ENCODE data around the gene OTOA. TPM values are rescaled to one million over a fixed set of nuclear protein-coding genes. Genes with fewer than 3 reads are reported as not detected.
"Not testable (repeated sequence)": the region's sequence is repeated elsewhere in the genome, so short reads cannot be mapped to it uniquely, and the experiment has no call there.

The OTOA gene
- total RNA-seq, 4 donors from 2014 or later: 0.11 to 0.33 TPM; not detected in 2

- H3K4me3 ChIP-seq: no peak overlapping the region
- 96% methylated on average over 3 of the region's 5 CpGs for WGBS
- TF ChIP-seq POLR2AphosphoS5 (IDR thresholded peaks at IDR 0.05) (no peak), EP300 (IDR thresholded peaks at IDR 0.05) (no peak), POLR2A (IDR thresholded peaks at IDR 0.05; ENCODE audit: low read depth) (no peak), CTCF (IDR thresholded peaks at IDR 0.05) (no peak)
- H3K36me3 ChIP-seq: peaks cover 15 to 60% (median 29%) of the 10 kb centered on the region in 4 donors
- no peaks in the 10 kb centered on the region for H3K4me1 ChIP-seq
- H3K27me3 ChIP-seq: no peaks in the 10 kb centered on the region
- H3K27ac ChIP-seq (replicated peaks in 1 of 4): no peak overlapping the region
- no peaks in the 10 kb centered on the region for H3K9me3 ChIP-seq
- DNase-seq (ENCODE audit: extremely low spot score): no peak
- intact Hi-C loops (cut with DNase I): no loop called here
Measured at GRCh38 chr16:21634216-21634615, 29.6 kb upstream of the OTOA start.

GRCh38 chr16:21635694-21636093 is 28.1 kb upstream of the OTOA start:
- H3K9me3 ChIP-seq; H3K27ac ChIP-seq (replicated peaks in 1 of 4); DNase-seq (ENCODE audit: extremely low spot score); intact Hi-C loops (cut with DNase I); H3K27me3 ChIP-seq; H3K4me1 ChIP-seq; H3K4me3 ChIP-seq: not testable (repeated sequence)
- H3K36me3 ChIP-seq: peaks cover 5 to 45% (median 14%) of the 10 kb centered on the region in 4 donors
- WGBS: 96% methylated on average over 6 of the region's 9 CpGs

GRCh38 chr16:21637032-21637968 is 26.5 kb upstream of the OTOA start:
- intact Hi-C loops (cut with DNase I): no loop called here
- no peak overlapping the region for H3K27ac ChIP-seq (replicated peaks in 1 of 4)
- no peak for DNase-seq (ENCODE audit: extremely low spot score)
- WGBS: 96% methylated on average over 33 of the region's 37 CpGs
- no peaks in the 10 kb centered on the region for H3K27me3 ChIP-seq
- H3K36me3 ChIP-seq: peaks cover 5 to 41% (median 11%) of the 10 kb centered on the region in 4 donors
- H3K4me1 ChIP-seq: peaks cover 0 to 10% (median 3%) of the 10 kb centered on the region in 4 donors
- no peak overlapping the region for H3K4me3 ChIP-seq
- TF ChIP-seq CTCF (IDR thresholded peaks at IDR 0.05): no peak
- no peak for TF ChIP-seq POLR2AphosphoS5 (IDR thresholded peaks at IDR 0.05)
- no peak for TF ChIP-seq POLR2A (IDR thresholded peaks at IDR 0.05; ENCODE audit: low read depth)
- TF ChIP-seq EP300 (IDR thresholded peaks at IDR 0.05): no peak
- H3K9me3 ChIP-seq: no peaks in the 10 kb centered on the region

GRCh38 chr16:21638573-21638975 is 25.2 kb upstream of the OTOA start:
- peaks cover 0 to 12% (median 5%) of the 10 kb centered on the region in 4 donors for H3K4me1 ChIP-seq
- WGBS: 75% methylated on average over 4 of the region's 4 CpGs
- intact Hi-C loops (cut with DNase I): no loop called here
- H3K9me3 ChIP-seq: no peaks in the 10 kb centered on the region
- DNase-seq (ENCODE audit: extremely low spot score): no peak
- H3K27me3 ChIP-seq: no peaks in the 10 kb centered on the region
- no peak overlapping the region for H3K27ac ChIP-seq (replicated peaks in 1 of 4)
- no peak overlapping the region for H3K4me3 ChIP-seq
- peaks cover 5 to 36% (median 10%) of the 10 kb centered on the region in 4 donors for H3K36me3 ChIP-seq
- TF ChIP-seq CTCF (IDR thresholded peaks at IDR 0.05) (no peak), POLR2A (IDR thresholded peaks at IDR 0.05; ENCODE audit: low read depth) (no peak), EP300 (IDR thresholded peaks at IDR 0.05) (no peak), POLR2AphosphoS5 (IDR thresholded peaks at IDR 0.05) (no peak)

GRCh38 chr16:21639493-21639892 is 24.3 kb upstream of the OTOA start:
- TF ChIP-seq CTCF (IDR thresholded peaks at IDR 0.05): no peak
- no peak for TF ChIP-seq POLR2AphosphoS5 (IDR thresholded peaks at IDR 0.05)
- no peak for TF ChIP-seq POLR2A (IDR thresholded peaks at IDR 0.05; ENCODE audit: low read depth)
- no peak for TF ChIP-seq EP300 (IDR thresholded peaks at IDR 0.05)
- 84% methylated on average over 2 of the region's 2 CpGs for WGBS
- intact Hi-C loops (cut with DNase I): no loop called here

More at GRCh38 chr16:21639493-21639892, 24.3 kb upstream of the OTOA start:
- Histone ChIP-seq H3K9me3 (no peaks in the 10 kb centered on the region), H3K27ac (replicated peaks in 1 of 4) (no peak overlapping the region), H3K4me1 (peaks cover 0 to 17% (median 6%) of the 10 kb centered on the region in 4 donors), H3K36me3 (peaks cover 4 to 29% (median 5%) of the 10 kb centered on the region in 4 donors), H3K4me3 (no peak overlapping the region), H3K27me3 (no peaks in the 10 kb centered on the region)
- no peak for DNase-seq (ENCODE audit: extremely low spot score)
